GM19193 (cell line): ENCODE results near the gene TIMP3.

Experiments used
- POLR2A ChIP-seq: IDR thresholded peaks from 4 replicates; pipeline ENCODE4 v1.6.1; 2011; ENCODE audit not compliant: insufficient read depth, insufficient read length; ENCODE audit errors: extremely low read depth

Gene TIMP3

DNA sequence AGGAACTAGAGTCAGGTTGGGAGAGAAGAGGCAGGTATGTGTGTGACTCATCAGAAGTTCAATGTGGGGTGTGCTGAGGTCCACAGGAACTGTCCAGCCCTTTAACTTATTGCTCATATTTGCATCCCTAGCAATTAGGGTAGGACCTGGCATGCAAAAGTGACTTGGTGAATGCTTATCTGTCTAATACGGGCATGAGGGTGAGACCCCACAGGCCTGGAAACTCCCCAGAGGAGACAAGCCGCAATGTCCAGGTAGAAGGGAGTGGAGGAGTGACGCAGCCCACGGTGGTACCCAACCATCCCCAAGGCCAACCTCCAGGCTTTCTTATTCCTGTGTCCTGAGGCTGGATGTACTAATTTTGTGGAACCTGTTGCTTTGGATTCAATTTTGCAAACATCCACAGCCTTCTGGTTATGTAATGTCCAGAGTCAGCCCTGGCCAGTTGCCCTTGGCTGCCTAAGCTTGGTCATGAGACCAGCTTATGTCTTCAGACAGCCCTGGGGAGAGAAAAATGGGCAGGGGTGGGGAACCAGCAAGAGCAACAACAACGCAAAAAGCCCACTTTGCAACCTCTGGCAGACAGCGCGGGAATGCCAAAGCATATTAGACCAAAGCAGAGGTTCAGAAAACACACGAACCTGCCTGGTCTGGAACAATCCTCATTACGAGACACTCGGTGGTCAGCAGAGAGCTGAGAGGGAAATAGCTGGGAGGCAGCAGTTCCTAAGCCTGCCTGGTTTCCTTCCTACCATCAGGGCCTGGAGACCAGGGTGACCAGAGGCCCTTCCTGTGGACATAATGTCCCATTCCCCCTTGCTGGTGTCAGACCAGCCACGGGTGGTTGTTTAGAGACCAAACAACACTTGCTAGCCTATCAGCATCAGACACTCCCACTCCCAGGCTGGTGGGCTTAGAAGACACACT is 49.3 kb downstream of the TIMP3 start:
- TF ChIP-seq POLR2A, result no peak

DNA sequence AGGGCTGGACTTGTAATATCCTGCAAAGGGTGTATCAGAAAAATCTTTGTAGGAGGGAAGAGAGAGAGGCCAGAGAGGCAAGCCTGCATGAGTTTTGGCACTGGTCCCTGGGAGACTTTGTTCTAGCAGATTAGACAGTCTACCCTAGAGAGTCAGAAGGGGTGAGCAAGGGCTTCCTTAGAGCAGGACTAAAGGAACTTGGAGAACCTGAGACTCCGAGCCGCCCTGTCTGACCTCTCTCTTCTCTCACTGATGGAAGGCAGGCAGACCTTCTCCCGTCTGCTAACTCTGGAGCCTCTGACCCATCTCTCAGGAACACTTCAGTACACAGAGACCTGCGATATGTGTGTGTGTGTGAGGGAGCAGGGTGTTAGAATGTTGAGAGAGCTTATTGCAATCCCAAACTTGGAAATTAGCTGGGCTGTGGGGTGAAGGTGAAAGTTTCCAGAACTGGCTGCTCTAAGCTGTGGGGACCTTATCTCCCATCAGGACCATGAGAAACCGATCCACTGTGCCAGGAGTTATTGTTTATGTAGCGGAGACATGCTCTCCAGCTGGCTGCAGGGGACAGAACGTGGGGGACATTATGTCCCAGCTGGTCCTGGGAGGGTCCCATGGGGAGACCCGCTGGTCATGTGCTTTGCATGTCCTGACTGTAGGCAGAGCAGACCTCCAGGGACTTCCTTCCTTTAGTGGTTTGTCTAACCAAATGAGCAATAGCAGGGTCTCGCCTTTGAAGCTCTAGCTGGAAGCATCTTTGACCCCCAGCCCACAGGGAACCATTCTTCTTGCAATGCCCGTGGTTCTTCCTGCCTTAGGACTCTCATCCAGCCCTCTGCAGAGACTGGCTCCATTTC is 51.1 kb downstream of the TIMP3 start:
- no peak for TF ChIP-seq POLR2A

DNA sequence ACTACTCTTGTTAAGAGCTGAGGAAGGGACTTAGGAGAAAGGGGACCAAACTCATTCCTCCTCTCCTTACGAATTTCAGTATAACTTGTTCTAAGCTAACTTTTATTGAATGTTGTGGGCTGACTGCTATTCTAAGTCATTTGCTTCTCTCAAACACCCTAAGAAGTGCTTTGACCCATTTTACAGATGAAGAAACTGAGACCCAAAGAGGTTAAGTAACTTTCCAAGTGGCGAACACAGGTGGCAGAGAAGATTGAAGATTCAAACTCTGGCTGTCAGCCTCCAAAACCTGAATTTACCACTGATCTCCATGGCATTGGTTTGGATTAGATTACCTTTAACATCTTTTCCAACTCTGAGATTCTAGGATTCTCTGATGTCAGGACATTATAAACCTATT is 52.2 kb downstream of the TIMP3 start:
- no peak for TF ChIP-seq POLR2A

DNA sequence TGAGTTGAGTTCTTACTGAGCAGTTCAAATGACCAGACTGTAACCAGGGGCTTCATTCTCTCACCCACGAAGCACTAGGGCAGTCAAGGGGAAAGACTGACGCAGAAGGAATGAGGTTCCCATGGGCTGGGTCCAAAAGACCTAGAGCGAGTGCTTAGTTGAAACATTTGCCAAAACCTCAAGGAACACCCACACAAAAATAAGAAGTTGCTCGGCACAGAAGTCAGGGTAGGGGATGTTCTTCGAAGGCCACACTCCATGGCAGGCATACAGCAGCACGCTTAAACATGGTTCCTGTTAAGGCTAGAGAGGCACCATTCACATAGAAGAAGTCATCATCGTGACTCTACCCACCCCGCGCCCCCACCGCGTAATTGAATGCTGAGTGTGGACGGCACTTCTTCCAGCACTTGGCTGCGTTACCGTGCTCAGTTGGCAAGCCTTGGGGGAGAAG is 52.9 kb downstream of the TIMP3 start:
- TF ChIP-seq POLR2A, result no peak

DNA sequence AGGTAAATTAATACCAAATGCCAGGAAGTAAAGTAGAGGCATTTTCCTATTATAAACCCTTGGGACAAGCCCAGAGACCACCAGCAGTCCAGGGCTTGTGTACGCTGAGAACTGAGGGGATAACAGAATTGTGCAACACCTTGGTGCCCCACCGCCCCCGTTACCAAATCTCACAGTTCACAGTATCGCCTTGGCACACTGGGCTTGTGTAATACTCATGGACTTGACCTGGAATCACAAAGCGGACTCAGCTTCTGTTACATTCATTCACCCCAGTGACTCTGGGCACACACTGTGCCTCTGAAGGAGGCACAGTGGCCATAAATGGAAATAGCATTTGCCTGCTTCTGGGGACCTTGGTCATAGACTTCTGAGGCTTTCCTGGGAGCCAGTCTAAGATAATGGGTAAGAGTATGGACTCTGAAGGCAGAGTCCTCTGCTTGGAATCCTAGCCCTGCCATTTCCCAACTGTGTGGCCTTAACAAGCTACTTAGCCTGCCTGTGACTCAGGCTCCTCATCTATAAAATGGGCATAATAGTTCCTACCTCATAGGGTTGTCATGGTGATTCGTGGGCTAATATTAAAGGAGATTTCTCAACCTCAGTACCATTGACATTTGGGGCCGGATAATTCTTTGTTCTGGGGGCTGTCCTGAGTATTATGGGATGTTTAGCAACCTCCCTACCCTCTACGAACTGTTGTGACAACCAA is 53.7 kb downstream of the TIMP3 start:
- no peak for TF ChIP-seq POLR2A

DNA sequence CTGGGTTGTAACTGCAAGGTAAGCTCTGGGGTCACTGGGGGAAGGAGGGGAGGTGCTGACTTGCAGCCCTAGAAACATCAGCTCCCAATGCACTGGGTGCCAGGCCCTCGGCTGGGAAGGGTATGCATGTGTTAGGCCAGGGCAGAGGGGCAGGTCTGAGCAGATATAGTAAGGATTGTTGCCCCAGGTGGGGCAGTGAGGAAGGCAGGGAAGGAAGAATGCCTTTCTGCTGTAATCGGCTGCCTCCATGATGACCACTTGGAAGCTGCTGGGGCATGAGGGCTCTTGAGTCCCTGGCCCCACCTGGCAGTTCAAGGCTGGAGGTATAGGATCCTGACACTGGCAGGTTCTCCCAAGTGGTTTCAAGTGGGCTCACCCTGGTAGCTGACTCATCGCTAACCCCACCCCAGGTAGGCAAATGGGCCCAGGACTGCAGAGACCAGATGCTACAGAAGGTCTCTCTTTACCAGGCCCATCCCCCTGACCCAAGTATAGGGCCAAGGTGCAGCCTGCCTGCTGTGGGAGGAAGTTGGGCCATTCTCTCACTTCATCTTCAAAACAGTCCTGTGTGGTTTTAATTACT is 56.7 kb downstream of the TIMP3 start:
- TF ChIP-seq POLR2A, result no peak

DNA sequence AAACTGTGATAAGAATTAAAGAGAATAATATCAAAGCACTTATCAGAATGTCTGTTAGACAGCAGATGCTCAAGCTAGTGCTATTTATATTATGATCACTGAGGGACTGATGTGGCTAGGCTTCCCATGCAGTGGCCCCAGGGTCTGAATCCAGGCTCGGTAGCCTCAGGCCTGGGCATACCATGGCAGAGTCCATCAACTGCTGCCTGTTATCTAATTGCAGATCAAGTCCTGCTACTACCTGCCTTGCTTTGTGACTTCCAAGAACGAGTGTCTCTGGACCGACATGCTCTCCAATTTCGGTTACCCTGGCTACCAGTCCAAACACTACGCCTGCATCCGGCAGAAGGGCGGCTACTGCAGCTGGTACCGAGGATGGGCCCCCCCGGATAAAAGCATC is 57.5 kb downstream of the TIMP3 start:
- TF ChIP-seq POLR2A, result no peak

DNA sequence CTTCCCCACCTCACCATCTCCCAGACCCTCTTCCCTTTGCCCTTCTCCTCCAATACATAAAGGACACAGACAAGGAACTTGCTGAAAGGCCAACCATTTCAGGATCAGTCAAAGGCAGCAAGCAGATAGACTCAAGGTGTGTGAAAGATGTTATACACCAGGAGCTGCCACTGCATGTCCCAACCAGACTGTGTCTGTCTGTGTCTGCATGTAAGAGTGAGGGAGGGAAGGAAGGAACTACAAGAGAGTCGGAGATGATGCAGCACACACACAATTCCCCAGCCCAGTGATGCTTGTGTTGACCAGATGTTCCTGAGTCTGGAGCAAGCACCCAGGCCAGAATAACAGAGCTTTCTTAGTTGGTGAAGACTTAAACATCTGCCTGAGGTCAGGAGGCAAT is 58.2 kb downstream of the TIMP3 start:
- TF ChIP-seq POLR2A, result no peak

DNA sequence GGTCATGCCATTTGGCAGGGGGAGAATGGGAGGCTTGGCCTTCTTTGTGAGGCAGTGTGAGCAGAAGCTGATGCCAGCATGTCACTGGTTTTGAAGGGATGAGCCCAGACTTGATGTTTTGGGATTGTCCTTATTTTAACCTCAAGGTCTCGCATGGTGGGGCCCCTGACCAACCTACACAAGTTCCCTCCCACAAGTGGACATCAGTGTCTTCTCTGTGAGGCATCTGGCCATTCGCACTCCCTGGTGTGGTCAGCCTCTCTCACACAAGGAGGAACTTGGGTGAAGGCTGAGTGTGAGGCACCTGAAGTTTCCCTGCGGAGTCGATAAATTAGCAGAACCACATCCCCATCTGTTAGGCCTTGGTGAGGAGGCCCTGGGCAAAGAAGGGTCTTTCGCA is 59.8 kb downstream of the TIMP3 start:
- no peak for TF ChIP-seq POLR2A

DNA sequence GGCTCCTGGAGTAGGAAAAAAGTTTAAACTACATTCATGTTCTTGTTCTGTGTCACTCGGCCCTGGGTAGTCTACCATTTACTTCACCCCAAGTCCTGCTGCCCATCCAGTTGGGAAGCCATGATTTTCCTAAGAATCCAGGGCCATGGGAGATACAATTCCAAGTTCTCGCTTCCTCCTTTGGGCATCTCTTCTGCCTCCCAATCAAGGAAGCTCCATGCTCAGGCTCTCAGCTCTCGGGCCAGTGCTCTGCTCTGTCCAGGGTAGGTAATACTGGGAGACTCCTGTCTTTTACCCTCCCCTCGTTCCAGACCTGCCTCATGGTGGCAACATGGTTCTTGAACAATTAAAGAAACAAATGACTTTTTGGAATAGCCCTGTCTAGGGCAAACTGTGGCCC is 60.6 kb downstream of the TIMP3 start:
- TF ChIP-seq POLR2A, result no peak

DNA sequence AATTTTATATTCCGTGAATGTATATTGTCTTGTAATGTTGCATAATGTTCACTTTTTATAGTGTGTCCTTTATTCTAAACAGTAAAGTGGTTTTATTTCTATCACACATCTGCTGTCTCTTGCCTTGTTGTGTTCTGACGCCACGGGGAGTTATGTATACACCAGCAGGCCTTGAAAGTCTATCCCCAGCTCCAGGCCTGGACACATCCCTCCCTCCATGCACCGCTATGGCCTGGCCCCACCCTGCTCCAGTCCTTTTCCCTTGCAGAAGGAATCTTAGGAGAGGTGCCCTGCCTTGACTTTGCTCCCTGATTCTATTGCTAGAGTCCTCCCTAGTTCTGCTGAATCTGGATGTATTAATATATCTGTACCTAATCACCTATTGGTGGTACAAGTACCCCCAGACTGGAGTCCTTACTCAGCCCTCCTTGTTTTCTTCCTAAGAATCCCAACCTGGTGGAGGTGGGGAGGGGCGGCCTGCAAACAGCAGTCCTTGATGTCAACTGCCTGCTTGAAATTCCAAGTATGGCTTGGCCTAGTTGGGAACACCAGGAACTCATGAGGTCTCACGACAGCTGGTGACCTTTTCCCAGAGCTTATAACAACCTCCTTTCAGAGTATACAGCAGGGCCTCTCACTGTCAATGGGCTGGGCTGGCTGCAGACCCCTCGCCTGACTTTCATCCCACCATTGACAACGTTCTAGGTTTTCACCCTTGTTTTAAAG is 61.6 kb downstream of the TIMP3 start:
- TF ChIP-seq POLR2A, result no peak

DNA sequence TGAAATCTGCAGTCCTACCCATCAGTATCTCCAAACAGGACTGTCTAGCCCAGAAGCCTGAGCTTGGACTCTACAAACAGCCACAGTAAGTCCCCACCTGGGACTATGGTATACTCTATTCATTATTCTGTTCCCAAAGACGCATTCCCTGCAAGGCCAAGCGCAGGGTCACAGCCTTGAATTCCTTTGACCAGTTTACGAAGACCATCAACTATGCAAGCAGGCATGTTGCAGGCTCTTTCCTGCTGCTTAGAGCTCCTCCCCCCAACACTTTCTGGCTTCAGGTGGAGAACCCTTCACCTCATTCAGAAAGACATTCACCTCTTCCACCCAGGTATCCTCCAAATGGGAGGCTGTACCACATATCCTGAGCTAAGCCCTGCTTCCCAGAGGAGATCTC is 62.5 kb downstream of the TIMP3 start:
- TF ChIP-seq POLR2A, result no peak

DNA sequence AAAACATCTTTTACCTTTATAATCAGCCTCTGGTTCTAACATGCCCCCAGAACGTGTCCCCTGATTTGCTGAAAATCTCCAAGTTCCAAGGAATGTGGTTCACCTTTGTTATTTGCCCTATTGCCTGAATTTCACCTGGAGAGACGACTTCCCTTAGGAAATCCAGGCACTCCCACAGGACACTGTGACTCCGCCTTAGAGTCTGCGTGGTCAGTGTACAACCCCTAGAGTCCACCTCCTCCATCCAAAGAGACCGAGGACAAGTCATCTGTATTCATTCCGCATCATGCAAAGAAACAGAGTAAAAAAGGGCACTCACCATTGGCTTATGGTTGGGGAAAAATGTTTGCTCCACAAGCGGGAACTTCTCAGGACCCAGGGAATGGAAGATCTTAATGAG is 63.1 kb downstream of the TIMP3 start:
- no peak for TF ChIP-seq POLR2A

DNA sequence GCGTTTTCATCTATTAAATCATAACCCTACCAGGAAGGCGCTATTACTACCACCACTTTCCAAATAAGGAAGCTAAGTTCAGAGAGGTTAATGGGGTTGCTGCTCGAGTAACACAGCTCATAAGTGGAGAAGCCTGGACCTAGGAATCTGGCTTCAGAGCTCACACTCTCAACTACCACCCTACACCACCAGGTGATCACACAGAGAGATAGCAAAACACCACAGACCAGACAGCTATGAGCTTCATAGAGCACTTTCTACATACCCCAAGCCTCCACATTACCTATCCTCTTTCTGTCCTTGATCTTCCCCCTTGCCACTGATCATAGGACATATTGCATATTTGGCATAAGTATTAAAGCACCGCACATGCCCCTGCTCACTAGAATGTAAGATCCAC is 65.4 kb downstream of the TIMP3 start:
- TF ChIP-seq POLR2A, result no peak
